IMR-90 (cell line): Measurements from ENCODE around the gene TNRC18. TPM values are rescaled to one million over a fixed set of nuclear protein-coding genes. Genes with fewer than 3 reads are reported as not detected.
"Not testable (repeated sequence)": the region's sequence is repeated elsewhere in the genome, so short reads cannot be mapped to it uniquely, and the experiment has no call there.

ENCODE experiments used
- ATAC-seq: fragments of 200-7000 bp; cut with Tn5 transposase; 2 replicates; pipeline ENCODE4 v1.9.1; 2020; ENCODE audit warnings: low read depth, mild to moderate bottlenecking, moderate library complexity
- BruUV-seq: library from RNA; stranded (reverse); fragments of 400-500 nt; replicated peaks from 2 replicates; lab custom pipeline; 2021; lab: Mats Ljungman, UMichigan
- CTCF ChIA-PET: fragments of 300-600 bp; formaldehyde crosslinking; extraction: SDS; loops from one replicate; lab custom pipeline; 2021; ENCODE audit warnings: antibody characterized with exemption; lab: Yijun Ruan, JAX
- POLR2A ChIA-PET: fragments of 300-600 bp; sonication (Branson Sonifier 250); formaldehyde crosslinking; loops from one replicate; lab custom pipeline; 2022; ENCODE audit warnings: antibody characterized with exemption; ENCODE audit not compliant: unreplicated experiment; lab: Charles Lee
- DNase-seq: peaks from one replicate; pipeline ENCODE4 v3.0.0; 2013
- H2AFZ ChIP-seq: replicated peaks from 2 replicates; pipeline ENCODE3; 2013; ENCODE audit warnings: low read length, mild to moderate bottlenecking; ENCODE audit not compliant: poor library complexity
- H2AK5ac ChIP-seq: 2 replicates; pipeline ENCODE4 v1.6.1; 2013; ENCODE audit warnings: low read depth, low read length, inconsistent platforms
- H2AK9ac ChIP-seq: replicated peaks from 2 replicates; pipeline ENCODE3; 2013; ENCODE audit warnings: mild to moderate bottlenecking, low read depth, low read length, moderate library complexity; ENCODE audit not compliant: poor library complexity
- H2BK120ac ChIP-seq: 2 replicates; pipeline ENCODE4 v1.6.1; 2013; ENCODE audit warnings: low read depth, low read length, inconsistent platforms
- H2BK15ac ChIP-seq: 3 replicates; pipeline ENCODE4 v1.6.1; 2013; ENCODE audit warnings: low read depth, low read length, inconsistent platforms
- H2BK20ac ChIP-seq: 2 replicates; pipeline ENCODE4 v1.6.1; 2013; ENCODE audit warnings: low read depth, mild to moderate bottlenecking, inconsistent platforms, low read length, moderate library complexity
- H2BK5ac ChIP-seq: 2 replicates; pipeline ENCODE4 v1.6.1; 2013; ENCODE audit warnings: mild to moderate bottlenecking, low read depth, low read length, inconsistent platforms; ENCODE audit not compliant: poor library complexity, severe bottlenecking
- H3K14ac ChIP-seq: replicated peaks from 2 replicates; pipeline ENCODE4 v1.6.1; 2013; ENCODE audit warnings: low read depth, low read length, inconsistent platforms
- H3K18ac ChIP-seq: 2 replicates; pipeline ENCODE4 v1.6.1; 2013; ENCODE audit warnings: low read depth, low read length, control low read depth
- H3K23ac ChIP-seq: 2 replicates; pipeline ENCODE4 v1.6.1; 2013; ENCODE audit warnings: low read depth, low read length, inconsistent platforms
- H3K27ac ChIP-seq: 2 replicates; pipeline ENCODE4 v1.5.1; 2013; ENCODE audit warnings: mild to moderate bottlenecking, control low read depth, low read length; ENCODE audit not compliant: insufficient read depth
- H3K27me3 ChIP-seq: 2 replicates; pipeline ENCODE4 v1.6.1; 2013; ENCODE audit warnings: low read length; ENCODE audit not compliant: control insufficient read depth, insufficient read depth
- H3K36me3 ChIP-seq: 2 replicates; pipeline ENCODE4 v1.6.1; 2013; ENCODE audit warnings: low read length, mixed read lengths; ENCODE audit not compliant: control insufficient read depth, insufficient read depth
- H3K4ac ChIP-seq: 2 replicates; pipeline ENCODE4 v1.6.1; 2013; ENCODE audit warnings: low read depth, low read length, inconsistent platforms
- H3K4me1 ChIP-seq: 2 replicates; pipeline ENCODE4 v1.6.1; 2013; ENCODE audit warnings: low read length, mixed read lengths; ENCODE audit not compliant: control insufficient read depth, insufficient read depth
- H3K4me2 ChIP-seq: 2 replicates; pipeline ENCODE4 v1.6.1; 2013; ENCODE audit warnings: low read depth, mild to moderate bottlenecking, control low read depth, low read length, moderate library complexity
- H3K4me3 ChIP-seq: 2 replicates; pipeline ENCODE4 v1.5.1; 2013; ENCODE audit warnings: low read depth, mild to moderate bottlenecking, control low read depth, low read length, moderate library complexity; ENCODE audit not compliant: insufficient read depth
- H3K56ac ChIP-seq: 2 replicates; pipeline ENCODE4 v1.6.1; 2013; ENCODE audit warnings: low read length, inconsistent platforms; ENCODE audit not compliant: insufficient read depth; ENCODE audit errors: extremely low read depth
- H3K79me1 ChIP-seq, 2 experiments: 2 replicates each; pipeline ENCODE4 v1.6.1; 2013; ENCODE audit warnings: low read length in 2 of 2, inconsistent platforms in 1 of 2, low read depth in 1 of 2
- H3K9ac ChIP-seq: 2 replicates; pipeline ENCODE4 v1.6.1; 2013; ENCODE audit warnings: low read depth, low read length, control low read depth
- H3K9me1 ChIP-seq: 2 replicates; pipeline ENCODE4 v1.6.1; 2013; ENCODE audit warnings: low read length, inconsistent platforms; ENCODE audit not compliant: insufficient read depth
- H3K9me3 ChIP-seq: 2 replicates; pipeline ENCODE4 v1.6.1; 2013; ENCODE audit warnings: low read length; ENCODE audit not compliant: control insufficient read depth, insufficient read depth
- H4K20me1 ChIP-seq: 2 replicates; pipeline ENCODE4 v1.6.1; 2013; ENCODE audit warnings: low read length, inconsistent platforms; ENCODE audit not compliant: insufficient read depth
- H4K5ac ChIP-seq: 2 replicates; pipeline ENCODE4 v1.6.1; 2013; ENCODE audit warnings: mild to moderate bottlenecking, low read depth, low read length, control low read depth
- H4K8ac ChIP-seq, 2 experiments: 2 replicates each; pipeline ENCODE4 v1.6.1; 2013; ENCODE audit warnings: low read depth in 2 of 2, low read length in 2 of 2, control low read depth in 1 of 2, inconsistent platforms in 1 of 2
- H4K91ac ChIP-seq: 2 replicates; pipeline ENCODE4 v1.6.1; 2013; ENCODE audit warnings: low read depth, low read length, inconsistent platforms; ENCODE audit not compliant: insufficient read depth
- WGBS, 2 experiments: methylation state at CpG; one replicate each; pipeline versions ENCODE4 v1.1.5 to v1.1.7; 2013; ENCODE audit warnings: missing lambda C conversion rate in 2 of 2; ENCODE audit not compliant: insufficient read length in 1 of 2; ENCODE audit errors: extremely low coverage in 2 of 2; 5-methylcytosine and 5-hydroxymethylcytosine counted together
- dilution Hi-C: fragments of 300-500 bp; cut with HindIII; formaldehyde crosslinking; loops from one replicate; pipeline ENCODE4 v1.14.3; 2018; ENCODE audit warnings: low sequenced_read_pairs; ENCODE audit not compliant: unreplicated experiment
- in situ Hi-C: fragments of 300-500 bp; cut with MboI; formaldehyde crosslinking; loops from 3 replicates; pipeline ENCODE4 v1.14.3; 2019; ENCODE audit warnings: low sequenced_read_pairs, inconsistent platforms, mixed read lengths
- intact Hi-C: fragments of 100-400 bp; cut with micrococcal nuclease; formaldehyde crosslinking; loops from 2 replicates; pipeline ENCODE4 v1.10.0; 2022
- polyA plus RNA-seq, 3 experiments: library from polyadenylated mRNA; depleted of rRNA; stranded (reverse); fragments of >200 nt; gene quantifications; 2 replicates each; pipeline ENCODE4 v1.2.3, GENCODE V29; 2012; ENCODE audit warnings: low replicate concordance in 1 of 3
- total RNA-seq: library from RNA; depleted of rRNA; stranded (reverse); fragments of >200 nt; gene quantifications from 2 replicates; pipeline ENCODE4 v1.2.3, GENCODE V29; 2012

TNRC18 gene
- total and polyA plus RNA-seq, 2 of the 4 experiments (the other 2 are of a cell fraction): 4.7 to 29.6 TPM

GRCh38 chr7:5273831-5274405 is 149.7 kb downstream of the TNRC18 start:
- H2BK20ac ChIP-seq, H2AK5ac ChIP-seq, H3K18ac ChIP-seq, H3K9ac ChIP-seq, H4K20me1 ChIP-seq, H3K27ac ChIP-seq, H3K4me1 ChIP-seq, dilution Hi-C loops, H2BK5ac ChIP-seq, H3K14ac ChIP-seq, H3K9me1 ChIP-seq, H4K8ac ChIP-seq, H3K4me2 ChIP-seq, H3K4me3 ChIP-seq, in situ Hi-C loops, H3K56ac ChIP-seq, DNase-seq, H2AFZ ChIP-seq, H3K4ac ChIP-seq, BruUV-seq, H3K23ac ChIP-seq, intact Hi-C loops, H2AK9ac ChIP-seq, H4K91ac ChIP-seq, H2BK15ac ChIP-seq, POLR2A ChIA-PET, H3K79me1 ChIP-seq, H3K36me3 ChIP-seq, ATAC-seq, H4K5ac ChIP-seq, H2BK120ac ChIP-seq, CTCF ChIA-PET, H3K9me3 ChIP-seq: not testable (repeated sequence)
- H3K27me3 ChIP-seq: peaks cover 21% of the 10 kb centered on the region
- WGBS, 2 experiments: 20% methylated on average over 1 of the region's 18 CpGs; no CpG with 5 or more reads in 1 of the 2 experiments
